Activated naive CD4-positive, alpha-beta T cell treated with anti-CD3 and anti-CD28 coated beads, Interleukin-2, amount 10 ng/mL, durations not matched to agents 7 days and 5 days (primary cell): ENCODE results near the gene SERPINA5.

Experiments used
- CTCF ChIA-PET: fragments of 350-600 bp; sonication (Branson Sonifier 250); formaldehyde crosslinking; loops from one replicate; lab custom pipeline; 2021; ENCODE audit warnings: antibody characterized with exemption; lab: Charles Lee
- DNase-seq: peaks from one replicate; pipeline ENCODE4 v3.0.0-alpha.2; 2020
- H3K27ac Mint-ChIP-seq: one replicate; pipeline ENCODE4 v1.8.0; 2021; ENCODE audit warnings: mild to moderate bottlenecking, moderate library complexity, mixed read lengths
- H3K27me3 Mint-ChIP-seq: one replicate; pipeline ENCODE4 v1.8.0; 2021; ENCODE audit warnings: mild to moderate bottlenecking, mixed read lengths
- H3K36me3 Mint-ChIP-seq: one replicate; pipeline ENCODE4 v1.8.0; 2021; ENCODE audit warnings: mixed read lengths
- H3K4me1 Mint-ChIP-seq: one replicate; pipeline ENCODE4 v1.8.0; 2021; ENCODE audit warnings: mixed read lengths
- H3K4me3 Mint-ChIP-seq: one replicate; pipeline ENCODE4 v1.8.0; 2021; ENCODE audit warnings: mild to moderate bottlenecking, moderate library complexity, mixed read lengths
- H3K9me3 Mint-ChIP-seq: one replicate; pipeline ENCODE4 v1.8.0; 2021; ENCODE audit warnings: mixed read lengths

The SERPINA5 gene

GRCh38 chr14:94612580-94613554 is 31.6 kb downstream of the SERPINA5 start:
- no peak overlapping the region for H3K27ac Mint-ChIP-seq
- H3K4me3 Mint-ChIP-seq: no peak overlapping the region
- CTCF ChIA-PET: no interaction called here
- H3K9me3 Mint-ChIP-seq: peaks cover 13% of the 10 kb centered on the region
- no peaks in the 10 kb centered on the region for H3K27me3 Mint-ChIP-seq
- no peaks in the 10 kb centered on the region for H3K4me1 Mint-ChIP-seq
- H3K36me3 Mint-ChIP-seq: no peaks in the 10 kb centered on the region
- DNase-seq: peak; percentile 15

DNA sequence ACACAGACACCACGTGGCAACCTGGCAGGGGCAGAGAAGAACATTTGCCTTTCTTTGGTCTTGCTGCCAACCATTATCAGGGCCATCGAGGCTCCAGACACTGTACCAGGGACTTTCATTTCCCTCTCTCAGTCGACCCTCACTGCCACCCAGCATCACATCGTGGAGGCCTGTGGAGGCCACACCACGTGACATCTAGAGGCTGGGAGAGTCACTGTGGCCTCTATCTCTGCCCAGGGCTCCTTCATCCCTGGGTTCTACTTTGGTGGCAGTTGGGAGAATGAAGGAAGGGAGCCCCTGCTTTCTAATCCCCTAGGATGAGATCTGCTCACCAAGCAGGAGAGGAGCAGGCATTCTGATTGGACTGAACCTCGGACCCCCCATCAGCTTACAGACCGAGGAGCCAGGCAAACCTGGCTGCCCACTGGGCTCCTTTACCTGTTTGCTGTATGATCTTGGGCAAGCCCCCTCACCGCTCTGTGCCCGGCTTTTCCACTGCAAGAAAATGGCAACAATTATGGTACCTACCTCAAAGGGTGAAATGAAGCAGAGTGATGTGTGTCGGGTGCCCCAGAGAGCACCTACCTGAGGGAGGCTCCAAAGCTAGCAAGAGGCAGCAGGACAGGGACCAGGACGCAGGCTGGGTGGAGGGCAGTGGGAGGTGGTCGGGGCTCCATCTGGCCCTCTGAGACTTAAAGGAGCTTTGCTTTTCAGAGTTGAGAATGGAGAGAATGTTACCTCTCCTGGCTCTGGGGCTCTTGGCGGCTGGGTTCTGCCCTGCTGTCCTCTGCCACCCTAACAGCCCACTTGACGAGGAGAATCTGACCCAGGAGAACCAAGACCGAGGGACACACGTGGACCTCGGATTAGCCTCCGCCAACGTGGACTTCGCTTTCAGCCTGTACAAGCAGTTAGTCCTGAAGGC is 32.8 kb downstream of the SERPINA5 start:
- DNase-seq: no peak
- Mint-ChIP-seq H3K4me3 (no peak overlapping the region), H3K9me3 (peaks cover 21% of the 10 kb centered on the region), H3K27me3 (no peaks in the 10 kb centered on the region), H3K4me1 (no peaks in the 10 kb centered on the region), H3K36me3 (no peaks in the 10 kb centered on the region), H3K27ac (no peak overlapping the region)
- CTCF ChIA-PET: no interaction called here

GRCh38 chr14:94614802-94615201 is 33.6 kb downstream of the SERPINA5 start:
- H3K36me3 Mint-ChIP-seq: no peaks in the 10 kb centered on the region
- H3K27me3 Mint-ChIP-seq: no peaks in the 10 kb centered on the region
- H3K9me3 Mint-ChIP-seq: peaks cover 25% of the 10 kb centered on the region
- H3K27ac Mint-ChIP-seq: no peak overlapping the region
- H3K4me1 Mint-ChIP-seq: no peaks in the 10 kb centered on the region
- H3K4me3 Mint-ChIP-seq: no peak overlapping the region
- CTCF ChIA-PET: no interaction called here
- peak; percentile 1 for DNase-seq

- no peak for DNase-seq
- H3K27me3 Mint-ChIP-seq: no peaks in the 10 kb centered on the region
- H3K27ac Mint-ChIP-seq: no peak overlapping the region
- H3K36me3 Mint-ChIP-seq: no peaks in the 10 kb centered on the region
- H3K4me3 Mint-ChIP-seq: no peak overlapping the region
- H3K4me1 Mint-ChIP-seq: no peaks in the 10 kb centered on the region
- CTCF ChIA-PET: no interaction called here
- H3K9me3 Mint-ChIP-seq: peaks cover 29% of the 10 kb centered on the region
These were observed 34.0 kb downstream of the SERPINA5 start for GRCh38 chr14:94615254-94615653.

- Mint-ChIP-seq H3K4me3 (no peak overlapping the region), H3K9me3 (peaks cover 29% of the 10 kb centered on the region), H3K4me1 (no peaks in the 10 kb centered on the region), H3K36me3 (no peaks in the 10 kb centered on the region), H3K27me3 (no peaks in the 10 kb centered on the region), H3K27ac (no peak overlapping the region)
- CTCF ChIA-PET: no interaction called here
- DNase-seq: no peak
These were observed 34.8 kb downstream of the SERPINA5 start for GRCh38 chr14:94615823-94616570.

DNA sequence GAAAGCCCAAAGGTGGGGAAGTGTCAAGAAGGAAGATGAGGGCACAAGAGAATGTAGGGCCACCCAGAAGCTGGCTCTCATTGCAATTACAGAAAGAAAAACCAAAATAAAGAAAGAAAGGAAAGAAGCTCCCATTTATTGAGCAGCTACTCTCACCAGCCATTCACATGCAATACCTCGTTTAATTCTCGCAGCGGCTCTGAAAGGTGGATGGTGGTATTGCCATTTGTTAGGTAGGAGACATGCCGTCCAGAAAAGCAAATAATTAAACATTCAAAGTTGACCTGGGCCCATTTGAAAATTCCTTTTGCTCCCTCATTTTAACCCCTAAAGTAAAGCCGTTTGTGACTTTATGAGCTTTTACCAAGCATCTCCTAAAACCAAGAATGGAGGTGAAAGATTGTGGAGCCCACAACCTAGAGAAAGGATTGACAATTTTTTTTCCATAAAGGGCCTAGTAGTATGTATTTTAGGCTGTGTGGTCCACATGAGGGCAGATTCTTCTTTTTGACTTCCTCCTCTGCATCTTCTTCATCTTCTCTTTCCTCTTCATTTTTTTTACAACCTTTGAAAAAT is 36.2 kb downstream of the SERPINA5 start:
- CTCF ChIA-PET: interaction anchor here (1.2 kb wide), 1 partner anchor 21 kb away, joined by 3 read pairs; no protein-coding TSS in a partner anchor
- H3K4me3 Mint-ChIP-seq: no peak overlapping the region
- no peaks in the 10 kb centered on the region for H3K4me1 Mint-ChIP-seq

GRCh38 chr14:94617988-94618822 is 37.0 kb downstream of the SERPINA5 start:
- H3K4me1 Mint-ChIP-seq: no peaks in the 10 kb centered on the region
- peaks cover 3% of the 10 kb centered on the region for H3K27me3 Mint-ChIP-seq
- DNase-seq: no peak
- CTCF ChIA-PET: interaction anchor here (1.2 kb wide), 1 partner anchor 20 kb away, joined by 3 read pairs; no protein-coding TSS in a partner anchor
- H3K27ac Mint-ChIP-seq: no peak overlapping the region
- H3K9me3 Mint-ChIP-seq: peaks cover 29% of the 10 kb centered on the region
- H3K36me3 Mint-ChIP-seq: no peaks in the 10 kb centered on the region
- no peak overlapping the region for H3K4me3 Mint-ChIP-seq

More for the DNA sequence above, 36.2 kb downstream of the SERPINA5 start:
- Mint-ChIP-seq H3K27ac (no peak overlapping the region), H3K9me3 (peaks cover 29% of the 10 kb centered on the region), H3K27me3 (no peaks in the 10 kb centered on the region), H3K36me3 (no peaks in the 10 kb centered on the region)
- DNase-seq: no peak

DNA sequence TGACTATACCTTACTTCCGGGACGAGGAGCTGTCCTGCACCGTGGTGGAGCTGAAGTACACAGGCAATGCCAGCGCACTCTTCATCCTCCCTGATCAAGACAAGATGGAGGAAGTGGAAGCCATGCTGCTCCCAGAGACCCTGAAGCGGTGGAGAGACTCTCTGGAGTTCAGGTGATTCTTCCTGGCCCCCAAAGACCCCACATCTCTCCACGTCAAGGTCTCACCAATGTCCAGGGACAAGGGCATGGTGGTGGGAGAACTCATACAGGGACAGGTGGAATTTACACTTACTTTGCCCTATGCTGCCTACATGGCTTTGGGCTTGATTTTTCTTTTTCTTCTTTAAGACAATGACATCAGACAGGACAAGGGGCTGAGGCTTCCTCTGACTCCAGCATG is 38.1 kb downstream of the SERPINA5 start:
- Mint-ChIP-seq H3K4me3 (no peak overlapping the region), H3K27ac (no peak overlapping the region), H3K9me3 (peaks cover 29% of the 10 kb centered on the region), H3K36me3 (no peaks in the 10 kb centered on the region), H3K27me3 (peaks cover 3% of the 10 kb centered on the region), H3K4me1 (no peaks in the 10 kb centered on the region)
- CTCF ChIA-PET: no interaction called here
- DNase-seq: no peak

DNA sequence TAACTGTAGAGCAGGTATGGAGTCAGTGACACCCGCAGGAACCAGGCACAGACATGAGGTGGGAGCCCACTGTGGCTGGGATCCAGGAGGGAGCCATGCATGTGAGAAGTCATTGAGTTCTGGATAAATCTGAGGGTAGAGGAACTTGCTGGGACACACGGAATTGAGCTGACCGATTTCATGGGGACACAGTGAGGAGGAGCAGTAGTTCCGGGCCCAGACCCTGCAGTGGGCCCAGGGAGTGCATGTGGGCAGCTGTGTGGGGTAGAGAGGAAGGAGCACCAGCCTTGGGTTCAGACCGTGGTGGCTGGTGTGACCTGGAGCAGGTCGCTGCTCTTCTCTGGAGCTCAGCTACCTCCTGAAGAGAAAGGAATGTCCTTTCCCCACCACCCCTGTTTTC is 39.4 kb downstream of the SERPINA5 start:
- DNase-seq: no peak
- H3K9me3 Mint-ChIP-seq: peaks cover 29% of the 10 kb centered on the region
- H3K27ac Mint-ChIP-seq: no peak overlapping the region
- H3K36me3 Mint-ChIP-seq: no peaks in the 10 kb centered on the region
- CTCF ChIA-PET: no interaction called here
- H3K4me1 Mint-ChIP-seq: no peaks in the 10 kb centered on the region
- H3K4me3 Mint-ChIP-seq: no peak overlapping the region
- peaks cover 3% of the 10 kb centered on the region for H3K27me3 Mint-ChIP-seq

DNA sequence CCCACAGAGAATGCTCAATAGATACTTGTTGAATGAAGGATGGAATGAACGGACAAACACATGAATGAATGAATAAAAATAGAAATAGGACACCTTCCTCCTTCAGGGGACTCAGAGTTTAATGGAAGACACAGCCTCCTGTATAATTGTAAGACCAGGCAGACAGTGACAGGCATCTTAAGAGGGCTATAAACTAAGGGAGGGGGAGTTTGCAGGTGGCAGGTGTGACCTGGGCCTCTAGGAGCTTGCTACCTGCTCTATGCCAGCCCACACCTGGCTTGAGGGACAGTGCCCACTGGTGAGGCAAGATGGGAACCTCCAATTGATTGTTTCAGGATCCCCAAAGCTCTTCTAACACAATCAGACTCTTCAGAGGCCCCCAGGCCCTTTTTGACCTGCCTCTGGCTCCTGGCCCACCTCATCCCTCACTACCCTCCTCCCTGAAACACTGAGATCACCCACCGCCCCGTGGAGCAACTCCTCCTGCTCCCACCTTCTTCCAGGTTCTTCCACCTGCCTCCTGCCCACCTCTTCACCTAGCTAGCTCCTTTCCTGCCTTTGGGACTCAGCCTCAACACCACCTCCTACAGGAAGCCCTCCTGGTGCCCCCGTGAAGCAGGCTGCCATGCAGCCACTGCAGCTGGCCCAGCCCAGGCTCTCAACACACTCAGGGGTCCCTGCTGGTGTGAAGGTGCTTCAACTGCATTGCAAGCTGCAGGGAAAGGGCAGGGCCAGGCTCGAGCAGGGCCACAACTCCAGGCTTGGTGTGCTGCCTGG is 40.3 kb downstream of the SERPINA5 start:
- peaks cover 26% of the 10 kb centered on the region for H3K9me3 Mint-ChIP-seq

GRCh38 chr14:94622653-94623421 is 41.6 kb downstream of the SERPINA5 start:
- H3K27me3 Mint-ChIP-seq: peaks cover 3% of the 10 kb centered on the region
- no peak for DNase-seq
- no peaks in the 10 kb centered on the region for H3K36me3 Mint-ChIP-seq
- H3K9me3 Mint-ChIP-seq: peaks cover 16% of the 10 kb centered on the region
- CTCF ChIA-PET: no interaction called here
- no peak overlapping the region for H3K27ac Mint-ChIP-seq
- H3K4me3 Mint-ChIP-seq: no peak overlapping the region
- H3K4me1 Mint-ChIP-seq: no peaks in the 10 kb centered on the region

More for the DNA sequence above, 40.3 kb downstream of the SERPINA5 start:
- no peaks in the 10 kb centered on the region for H3K4me1 Mint-ChIP-seq
- no peaks in the 10 kb centered on the region for H3K36me3 Mint-ChIP-seq
- no peak overlapping the region for H3K27ac Mint-ChIP-seq
- DNase-seq: no peak
- CTCF ChIA-PET: no interaction called here
- H3K4me3 Mint-ChIP-seq: no peak overlapping the region
- peaks cover 3% of the 10 kb centered on the region for H3K27me3 Mint-ChIP-seq

- H3K4me1 Mint-ChIP-seq: no peaks in the 10 kb centered on the region
- no peak overlapping the region for H3K27ac Mint-ChIP-seq
- H3K27me3 Mint-ChIP-seq: peaks cover 3% of the 10 kb centered on the region
- no peak for DNase-seq
- no peaks in the 10 kb centered on the region for H3K36me3 Mint-ChIP-seq
- no peak overlapping the region for H3K4me3 Mint-ChIP-seq
- H3K9me3 Mint-ChIP-seq: peaks cover 14% of the 10 kb centered on the region
- CTCF ChIA-PET: no interaction called here
These were observed 42.2 kb downstream of the SERPINA5 start for GRCh38 chr14:94623422-94623809.
